Measurements from ENCODE around the gene MAGI1.

DNA sequence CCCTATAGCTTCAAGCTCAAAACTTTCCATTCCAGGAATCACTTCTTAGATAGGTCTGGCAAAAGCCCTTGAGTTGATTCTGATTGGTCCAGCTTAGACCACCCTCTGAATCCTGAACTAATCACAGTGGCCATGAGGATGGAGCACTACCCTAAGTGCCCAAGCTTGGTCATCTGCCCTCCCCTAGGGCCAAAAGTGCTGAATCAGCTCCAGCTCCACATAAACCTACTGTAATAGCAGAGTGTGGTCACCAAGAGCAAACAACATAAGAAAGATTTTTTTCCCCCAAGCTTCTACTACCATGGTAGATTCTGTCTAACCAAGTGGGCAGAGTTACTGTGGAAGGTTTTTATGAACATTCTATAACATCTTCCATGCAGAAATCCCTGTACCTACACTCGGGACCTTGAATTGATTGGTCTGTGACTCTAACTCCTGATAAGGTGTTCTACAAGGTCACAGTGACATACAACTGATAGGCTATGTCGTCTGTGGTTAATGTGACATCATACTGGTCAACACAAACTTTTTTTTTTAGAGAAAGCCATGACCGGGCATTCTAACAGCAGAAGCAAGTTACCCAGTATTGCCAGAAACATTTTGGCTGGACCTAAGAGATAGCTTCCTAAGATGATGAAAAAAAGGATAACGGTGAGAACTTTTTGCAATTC lies 320.9 kb downstream of the MAGI1 start:
- TF ChIP-seq, protein P1, sequence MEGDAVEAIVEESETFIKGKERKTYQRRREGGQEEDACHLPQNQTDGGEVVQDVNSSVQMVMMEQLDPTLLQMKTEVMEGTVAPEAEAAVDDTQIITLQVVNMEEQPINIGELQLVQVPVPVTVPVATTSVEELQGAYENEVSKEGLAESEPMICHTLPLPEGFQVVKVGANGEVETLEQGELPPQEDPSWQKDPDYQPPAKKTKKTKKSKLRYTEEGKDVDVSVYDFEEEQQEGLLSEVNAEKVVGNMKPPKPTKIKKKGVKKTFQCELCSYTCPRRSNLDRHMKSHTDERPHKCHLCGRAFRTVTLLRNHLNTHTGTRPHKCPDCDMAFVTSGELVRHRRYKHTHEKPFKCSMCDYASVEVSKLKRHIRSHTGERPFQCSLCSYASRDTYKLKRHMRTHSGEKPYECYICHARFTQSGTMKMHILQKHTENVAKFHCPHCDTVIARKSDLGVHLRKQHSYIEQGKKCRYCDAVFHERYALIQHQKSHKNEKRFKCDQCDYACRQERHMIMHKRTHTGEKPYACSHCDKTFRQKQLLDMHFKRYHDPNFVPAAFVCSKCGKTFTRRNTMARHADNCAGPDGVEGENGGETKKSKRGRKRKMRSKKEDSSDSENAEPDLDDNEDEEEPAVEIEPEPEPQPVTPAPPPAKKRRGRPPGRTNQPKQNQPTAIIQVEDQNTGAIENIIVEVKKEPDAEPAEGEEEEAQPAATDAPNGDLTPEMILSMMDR (IDR thresholded peaks at IDR 0.05) = no peak
- TF ChIP-seq POLR2A (IDR thresholded peaks at IDR 0.05) = no peak

Measured in breast epithelium (tissue), 3 donors.